GM10266 (cell line): Measurements from ENCODE around the gene GP2.

ENCODE experiments used
- DNase-seq: peaks from one replicate; pipeline ENCODE4 v3.0.0; 2012; ENCODE audit errors: extremely low spot score
- TF ChIP-seq, protein P1 (sequence below): IDR thresholded peaks from 2 replicates; pipeline ENCODE4 v1.5.1; 2012; ENCODE audit warnings: mild to moderate bottlenecking, low read depth; ENCODE audit not compliant: control insufficient read depth, insufficient read depth; ENCODE audit errors: missing control alignments

GP2 gene

DNA sequence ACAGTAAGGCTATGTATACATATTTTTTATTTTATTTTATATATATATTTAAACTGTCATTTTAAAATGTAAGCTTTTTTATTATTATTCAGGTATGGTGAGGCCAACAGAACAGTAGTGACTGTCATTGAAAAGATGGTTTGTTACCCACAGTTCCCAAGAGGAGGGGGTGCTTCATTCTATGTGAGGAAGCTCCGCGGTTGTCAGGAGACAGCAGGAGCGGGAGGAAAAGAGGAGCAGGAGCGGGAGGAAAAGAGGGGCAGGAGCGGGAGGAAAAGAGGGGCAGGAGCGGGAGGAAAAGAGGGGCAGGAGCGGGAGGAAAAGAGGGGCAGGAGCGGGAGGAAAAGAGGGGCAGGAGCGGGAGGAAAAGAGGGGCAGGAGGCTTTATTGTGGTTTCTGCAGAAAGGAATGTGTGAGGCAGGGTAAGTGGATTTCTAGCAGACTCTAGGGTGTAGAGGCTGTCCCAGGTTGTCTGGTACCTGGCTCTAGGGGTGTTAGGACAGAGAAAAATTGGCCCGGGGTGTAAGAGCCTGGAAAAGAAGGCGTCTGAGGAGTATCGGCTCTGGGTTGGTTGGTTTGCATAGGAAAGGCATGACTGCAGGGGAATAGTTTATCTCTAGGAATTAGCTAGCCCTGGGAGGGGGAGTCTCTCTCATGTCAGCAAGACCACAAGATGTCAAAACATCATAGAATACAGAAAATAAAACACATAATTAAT, 64.0 kb downstream of the GP2 start:
- TF ChIP-seq, protein P1, sequence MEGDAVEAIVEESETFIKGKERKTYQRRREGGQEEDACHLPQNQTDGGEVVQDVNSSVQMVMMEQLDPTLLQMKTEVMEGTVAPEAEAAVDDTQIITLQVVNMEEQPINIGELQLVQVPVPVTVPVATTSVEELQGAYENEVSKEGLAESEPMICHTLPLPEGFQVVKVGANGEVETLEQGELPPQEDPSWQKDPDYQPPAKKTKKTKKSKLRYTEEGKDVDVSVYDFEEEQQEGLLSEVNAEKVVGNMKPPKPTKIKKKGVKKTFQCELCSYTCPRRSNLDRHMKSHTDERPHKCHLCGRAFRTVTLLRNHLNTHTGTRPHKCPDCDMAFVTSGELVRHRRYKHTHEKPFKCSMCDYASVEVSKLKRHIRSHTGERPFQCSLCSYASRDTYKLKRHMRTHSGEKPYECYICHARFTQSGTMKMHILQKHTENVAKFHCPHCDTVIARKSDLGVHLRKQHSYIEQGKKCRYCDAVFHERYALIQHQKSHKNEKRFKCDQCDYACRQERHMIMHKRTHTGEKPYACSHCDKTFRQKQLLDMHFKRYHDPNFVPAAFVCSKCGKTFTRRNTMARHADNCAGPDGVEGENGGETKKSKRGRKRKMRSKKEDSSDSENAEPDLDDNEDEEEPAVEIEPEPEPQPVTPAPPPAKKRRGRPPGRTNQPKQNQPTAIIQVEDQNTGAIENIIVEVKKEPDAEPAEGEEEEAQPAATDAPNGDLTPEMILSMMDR, result no peak
- DNase-seq, result no peak

DNA sequence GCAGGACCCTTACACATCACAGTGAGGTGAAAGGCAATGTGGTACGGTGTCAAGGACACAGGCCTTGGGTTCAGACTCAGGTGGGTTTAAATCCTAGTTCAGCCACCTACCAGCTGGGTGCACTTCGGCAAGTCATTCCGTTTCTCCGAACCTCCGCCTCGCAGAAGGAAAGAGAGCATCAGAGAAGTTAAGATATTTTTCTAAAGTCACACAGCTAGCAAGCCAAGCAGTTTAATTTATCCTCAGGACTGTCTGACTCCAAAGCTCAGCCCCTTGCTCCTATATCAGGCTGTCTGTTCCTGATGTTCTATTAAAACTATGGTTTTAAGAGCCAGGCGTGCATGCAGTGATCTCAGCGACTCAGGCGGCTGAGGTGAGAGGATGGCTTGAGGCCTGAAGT, 65.1 kb downstream of the GP2 start:
- DNase-seq, result no peak
- TF ChIP-seq, protein P1, result no peak

DNA sequence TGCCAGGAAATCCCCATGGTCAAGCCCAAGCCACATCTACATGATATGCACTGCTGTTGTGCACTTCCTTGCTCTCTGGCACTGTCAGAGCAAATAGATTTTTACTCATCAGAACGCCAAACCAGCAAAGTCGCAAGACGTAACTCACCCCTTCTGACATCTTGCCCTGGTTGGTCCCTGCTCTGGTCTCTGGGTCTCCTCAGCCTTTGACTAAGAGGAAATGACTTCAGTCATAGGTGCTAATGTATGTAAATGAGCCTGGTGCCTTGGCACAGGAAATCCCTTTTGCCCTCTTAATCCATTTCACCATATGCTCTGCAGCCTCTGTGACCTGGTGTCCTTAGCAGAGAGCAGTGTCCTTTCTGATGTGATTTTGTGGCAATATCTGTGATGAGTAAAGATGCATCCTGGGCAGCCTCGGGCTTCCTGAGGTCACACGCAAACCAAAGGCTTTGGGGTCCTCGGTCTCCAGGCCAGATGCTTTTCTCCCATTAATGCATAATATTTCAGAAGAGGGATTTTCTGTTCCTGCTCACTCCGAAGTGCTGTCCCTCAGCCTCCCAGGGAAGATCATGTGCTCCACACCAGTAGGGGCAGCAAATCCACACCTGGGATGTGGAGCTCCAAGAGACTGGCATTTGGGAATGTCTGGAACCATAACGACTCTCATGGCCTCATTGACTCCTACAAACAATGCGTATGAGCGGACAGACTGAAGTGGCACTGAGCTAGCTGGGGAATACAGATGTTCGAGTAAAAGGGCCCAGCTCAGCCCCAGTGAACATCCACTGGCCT, 66.9 kb downstream of the GP2 start:
- TF ChIP-seq, protein P1, result no peak
- no peak for DNase-seq
